Natural killer cell (primary cell): ENCODE data around the gene MYH11. TPM values are rescaled to one million over a fixed set of nuclear protein-coding genes. Genes with fewer than 3 reads are reported as not detected.

Experiments used
- ATAC-seq, 3 donors: fragments of 150-1000 bp in 2 of 3; fragments of 200-7000 bp in 1 of 3; cut with Tn5 transposase; 1 replicate in 1 of 3; 2 replicates in 2 of 3; pipeline ENCODE4 v1.10.0; 2021; ENCODE audit warnings: mild to moderate bottlenecking in 2 of 3, moderate library complexity in 2 of 3
- DNase-seq, 2 donors: peaks; one replicate each; pipeline versions ENCODE4 v3.0.0 to v3.0.0-alpha.2; 2013 to 2021; ENCODE audit warnings: mixed read lengths in 1 of 2
- H3K27ac ChIP-seq: one replicate; pipeline ENCODE4 v1.5.1; 2013; ENCODE audit warnings: mild to moderate bottlenecking, low read length
- H3K27me3 ChIP-seq: one replicate; pipeline ENCODE4 v1.6.1; 2013; ENCODE audit warnings: low read length; ENCODE audit not compliant: control insufficient read depth, insufficient read depth
- H3K36me3 ChIP-seq: one replicate; pipeline ENCODE4 v1.6.1; 2013; ENCODE audit warnings: low read length; ENCODE audit not compliant: control insufficient read depth, insufficient read depth
- H3K4me1 ChIP-seq: one replicate; pipeline ENCODE4 v1.6.1; 2013; ENCODE audit warnings: low read length; ENCODE audit not compliant: control insufficient read depth, insufficient read depth
- H3K4me3 ChIP-seq: one replicate; pipeline ENCODE4 v1.5.1; 2013; ENCODE audit warnings: low read length
- H3K9me3 ChIP-seq: one replicate; pipeline ENCODE4 v1.6.1; 2013; ENCODE audit warnings: low read length; ENCODE audit not compliant: control insufficient read depth, insufficient read depth
- H3K27ac Mint-ChIP-seq, 2 donors: one replicate each; pipeline ENCODE4 v1.8.0; 2022; ENCODE audit warnings: mild to moderate bottlenecking in 2 of 2, mixed read lengths in 2 of 2, moderate library complexity in 1 of 2
- H3K27me3 Mint-ChIP-seq, 2 donors: one replicate each; pipeline ENCODE4 v1.8.0; 2022; ENCODE audit warnings: low read depth in 2 of 2, mixed read lengths in 2 of 2
- H3K36me3 Mint-ChIP-seq: one replicate; pipeline ENCODE4 v1.8.0; 2022; ENCODE audit warnings: mixed read lengths
- H3K4me1 Mint-ChIP-seq, 2 donors: one replicate each; pipeline ENCODE4 v1.8.0; 2022; ENCODE audit warnings: mixed read lengths in 2 of 2
- H3K4me3 Mint-ChIP-seq: one replicate; pipeline ENCODE4 v1.8.0; 2022; ENCODE audit warnings: mild to moderate bottlenecking, moderate library complexity, mixed read lengths
- H3K9me3 Mint-ChIP-seq, 2 donors: one replicate each; pipeline ENCODE4 v1.8.0; 2022; ENCODE audit warnings: mixed read lengths in 2 of 2
- CTCF ChIP-seq: fragments of 200-600 bp; IDR thresholded peaks from one replicate; pipeline ENCODE4 v1.8.0; 2022; ENCODE audit warnings: antibody characterized with exemption
- WGBS: methylation state at CpG from one replicate; pipeline ENCODE4 v1.1.7; 2013; ENCODE audit warnings: missing lambda C conversion rate; ENCODE audit not compliant: insufficient coverage; 5-methylcytosine and 5-hydroxymethylcytosine counted together
- intact Hi-C: fragments of 100-400 bp; cut with micrococcal nuclease; formaldehyde crosslinking; loops from one replicate; pipeline ENCODE4 v1.14.2; 2022
- total RNA-seq, 4 donors: library from RNA; stranded (reverse); fragments of 120-200 nt in 1 of 4; gene quantifications; one replicate each; pipeline versions ENCODE4 v1.2.3 to v1.2.4, GENCODE V29; 2013 to 2022

Gene MYH11
- total RNA-seq, 3 donors from 2014 or later (not counting 1 experiment from before 2014, with no cell fraction given), result 0.30 TPM; not detected in 2

GRCh38 chr16:15725641-15726240, 131.1 kb downstream of the MYH11 start:
- Histone ChIP-seq H3K27me3 (no peaks in the 10 kb centered on the region), H3K4me1 (no peaks in the 10 kb centered on the region), H3K4me3 (no peak overlapping the region), H3K36me3 (peaks cover 38% of the 10 kb centered on the region), H3K9me3 (no peaks in the 10 kb centered on the region), H3K27ac (no peak overlapping the region)
- Mint-ChIP-seq H3K27me3 (no peaks in the 10 kb centered on the region), H3K4me1 (no peaks in the 10 kb centered on the region), H3K36me3 (no peaks in the 10 kb centered on the region), H3K27ac (no peak overlapping the region), H3K4me3 (no peak overlapping the region), H3K9me3 (no peaks in the 10 kb centered on the region)
- 98% methylated on average over 5 of the region's 5 CpGs for WGBS
- TF ChIP-seq CTCF, result no peak
- no peak for ATAC-seq
- intact Hi-C loops, result no loop called here
- no peak for DNase-seq

GRCh38 chr16:15723808-15724207, 133.0 kb downstream of the MYH11 start:
- DNase-seq (no peak), ATAC-seq (no peak)
- H3K9me3 ChIP-seq, result no peaks in the 10 kb centered on the region
- no peak overlapping the region for H3K4me3 ChIP-seq
- Mint-ChIP-seq H3K27ac (peak overlapping the region in 1 of 2 donors; percentile 54), H3K4me1 (no peaks in the 10 kb centered on the region), H3K4me3 (no peak overlapping the region), H3K27me3 (no peaks in the 10 kb centered on the region), H3K36me3 (no peaks in the 10 kb centered on the region), H3K9me3 (no peaks in the 10 kb centered on the region)
- 92% methylated on average over 7 of the region's 7 CpGs for WGBS
- no peaks in the 10 kb centered on the region for H3K4me1 ChIP-seq
- no peak for TF ChIP-seq CTCF
- no peak overlapping the region for H3K27ac ChIP-seq
- no peaks in the 10 kb centered on the region for H3K27me3 ChIP-seq
- intact Hi-C loops, result no loop called here
- peaks cover 41% of the 10 kb centered on the region for H3K36me3 ChIP-seq

- H3K36me3 Mint-ChIP-seq, result no peaks in the 10 kb centered on the region
- no peak overlapping the region for H3K27ac ChIP-seq
- no peak overlapping the region for H3K27ac Mint-ChIP-seq
- intact Hi-C loops, result no loop called here
- H3K27me3 Mint-ChIP-seq, result no peaks in the 10 kb centered on the region
- ATAC-seq (no peak), DNase-seq (no peak)
- no peaks in the 10 kb centered on the region for H3K9me3 ChIP-seq
- no peak for TF ChIP-seq CTCF
- peaks cover 41% of the 10 kb centered on the region for H3K36me3 ChIP-seq
- 97% methylated on average over 14 of the region's 14 CpGs for WGBS
- H3K4me3 ChIP-seq, result no peak overlapping the region
- no peaks in the 10 kb centered on the region for H3K4me1 ChIP-seq
- H3K4me1 Mint-ChIP-seq, result no peaks in the 10 kb centered on the region
- no peaks in the 10 kb centered on the region for H3K27me3 ChIP-seq
- no peaks in the 10 kb centered on the region for H3K9me3 Mint-ChIP-seq
- no peak overlapping the region for H3K4me3 Mint-ChIP-seq
These were observed 135.8 kb downstream of the MYH11 start for GRCh38 chr16:15721018-15721417.
